GM04503 (cell line): Measurements from ENCODE around the gene ANTKMT.
A peak's percentile ranks its signal among the peaks of the same experiment; 100 is the strongest.
"Not testable (repeated sequence)": the region's sequence is repeated elsewhere in the genome, so short reads cannot be mapped to it uniquely, and the experiment has no call there.

Experiments
- DNase-seq: peaks from one replicate; pipeline ENCODE4 v3.0.0-alpha.2; 2012; ENCODE audit warnings: low read depth

Gene ANTKMT

DNA sequence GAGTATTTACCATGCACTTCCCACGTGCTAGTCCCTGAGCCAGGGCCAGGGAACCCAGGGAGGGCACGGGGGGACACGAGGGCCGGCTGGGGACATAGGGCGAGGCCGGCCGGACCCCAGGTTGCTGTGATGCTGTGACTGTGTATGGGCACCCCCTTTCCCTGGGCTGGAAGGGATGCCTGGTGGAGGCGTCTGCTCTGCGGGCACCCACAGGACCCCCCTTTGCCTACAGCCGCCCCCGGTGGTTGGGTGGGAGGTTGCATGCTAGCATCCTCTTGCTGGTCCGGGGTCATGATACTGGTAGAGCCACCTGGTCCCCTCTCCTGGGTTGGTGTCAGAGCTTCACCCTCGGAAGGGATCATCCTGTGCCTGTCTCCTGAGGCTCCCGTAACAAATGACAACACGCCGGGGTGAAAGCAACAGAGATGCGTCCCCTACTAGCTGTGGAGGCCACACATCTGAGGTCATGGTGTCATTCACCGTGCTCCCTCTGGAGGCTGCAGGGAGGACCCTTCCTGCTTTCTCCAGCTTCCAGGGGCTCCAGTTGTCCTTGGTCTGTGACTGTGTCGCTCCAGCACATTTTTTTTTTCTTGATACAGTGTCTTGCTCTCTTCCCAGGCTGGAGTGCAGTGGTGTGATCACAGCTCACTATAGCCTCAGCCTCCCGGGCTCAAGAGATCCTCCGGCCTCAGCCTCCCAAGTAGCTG, 23.0 kb downstream of the ANTKMT start:
- no peak for DNase-seq

DNA sequence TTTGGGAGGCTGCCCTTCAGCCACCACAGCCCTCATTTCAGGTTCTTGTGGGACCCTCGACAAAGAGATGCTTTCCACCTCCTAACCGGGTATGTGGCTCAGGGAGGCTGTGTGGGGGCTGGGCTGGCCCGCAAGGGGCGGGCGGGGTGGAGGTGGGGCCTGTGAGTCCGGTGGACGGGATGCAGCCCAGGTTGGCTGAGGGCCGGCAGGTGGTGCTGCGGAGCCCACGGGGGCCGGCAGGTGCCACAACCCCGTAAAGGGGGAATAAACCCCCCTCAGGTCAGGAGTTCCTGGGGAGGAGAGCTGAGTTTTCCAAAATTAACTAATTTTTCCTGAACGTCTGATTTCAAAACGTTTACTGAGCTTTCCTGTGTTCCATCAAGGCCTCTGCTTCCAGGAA, 24.8 kb downstream of the ANTKMT start:
- DNase-seq = no peak

DNA sequence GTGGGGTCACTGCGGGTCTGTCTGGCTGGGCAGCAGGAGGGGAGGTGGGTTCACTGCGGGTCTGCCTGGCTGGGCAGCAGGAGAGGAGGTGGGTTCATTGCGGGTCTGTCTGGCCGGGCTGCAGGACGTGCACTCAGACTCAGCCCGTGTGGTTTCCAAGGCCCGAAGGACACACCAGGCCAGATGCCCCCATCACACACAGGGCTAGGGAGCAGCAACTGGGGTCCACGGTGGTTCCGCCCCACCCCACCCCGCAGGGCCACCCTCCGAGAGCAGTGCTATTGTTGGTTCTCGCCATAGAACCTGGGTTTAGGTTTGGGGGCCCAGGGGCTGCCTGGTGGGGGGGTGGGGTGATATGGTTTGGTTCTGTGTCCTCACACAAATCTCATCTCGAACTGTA, 25.7 kb downstream of the ANTKMT start:
- no peak for DNase-seq

DNA sequence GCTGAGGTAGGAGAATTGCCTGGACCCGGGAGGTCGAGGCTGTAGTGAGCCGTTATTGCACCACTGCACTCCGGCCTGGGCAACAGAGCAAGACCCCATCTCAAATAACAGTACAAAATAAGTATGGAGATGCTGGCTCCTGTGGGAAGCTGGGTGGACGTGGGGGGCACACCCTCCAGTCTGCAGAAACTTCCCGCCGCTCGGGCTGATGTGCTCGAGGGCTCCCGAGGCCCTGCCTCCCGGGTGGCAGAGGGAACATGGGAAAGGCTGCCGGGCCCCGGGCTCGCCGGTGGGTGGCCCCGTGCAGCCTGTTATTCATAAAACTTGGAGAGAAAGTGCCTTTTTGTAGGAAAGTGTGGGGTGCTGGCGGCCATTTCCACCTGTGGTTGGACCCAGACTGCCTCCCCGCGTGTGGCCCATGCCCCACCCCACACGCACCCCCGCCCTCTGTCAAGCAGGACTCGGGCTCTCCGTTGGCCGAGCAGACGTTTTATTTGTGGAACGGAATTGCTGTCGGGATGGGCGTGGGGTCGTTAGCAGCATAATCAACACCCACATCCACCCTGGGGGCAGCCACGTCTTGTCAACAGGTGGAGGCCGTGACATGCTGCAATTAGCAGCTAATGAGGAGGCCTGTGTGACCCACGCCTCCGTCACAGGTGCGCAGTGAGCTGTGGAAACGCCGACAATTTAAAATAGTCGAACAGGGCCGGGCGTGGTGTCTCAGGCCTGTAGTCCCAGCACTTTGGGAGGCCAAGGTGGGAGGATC, 27.2 kb downstream of the ANTKMT start:
- no peak for DNase-seq

DNA sequence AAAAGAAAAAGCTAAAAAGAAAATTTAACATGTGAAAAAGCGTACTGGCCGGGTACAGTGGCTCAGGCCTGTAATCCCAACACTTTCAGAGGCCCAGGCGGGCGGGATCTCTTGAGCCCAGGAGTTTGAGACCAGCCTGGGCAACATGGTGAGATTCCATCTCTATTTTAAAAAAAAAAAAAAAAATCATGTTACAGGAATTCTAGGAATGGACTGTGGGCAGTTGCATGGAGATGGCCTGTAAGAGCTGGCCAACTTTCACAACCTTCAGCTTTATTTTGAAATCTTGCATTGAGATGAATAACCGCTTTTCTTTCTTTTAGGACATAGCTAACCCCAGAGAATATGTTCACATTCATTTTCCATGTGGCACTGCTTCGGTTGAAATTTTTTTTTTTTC, 28.1 kb downstream of the ANTKMT start:
- DNase-seq = peak; percentile 88

DNA sequence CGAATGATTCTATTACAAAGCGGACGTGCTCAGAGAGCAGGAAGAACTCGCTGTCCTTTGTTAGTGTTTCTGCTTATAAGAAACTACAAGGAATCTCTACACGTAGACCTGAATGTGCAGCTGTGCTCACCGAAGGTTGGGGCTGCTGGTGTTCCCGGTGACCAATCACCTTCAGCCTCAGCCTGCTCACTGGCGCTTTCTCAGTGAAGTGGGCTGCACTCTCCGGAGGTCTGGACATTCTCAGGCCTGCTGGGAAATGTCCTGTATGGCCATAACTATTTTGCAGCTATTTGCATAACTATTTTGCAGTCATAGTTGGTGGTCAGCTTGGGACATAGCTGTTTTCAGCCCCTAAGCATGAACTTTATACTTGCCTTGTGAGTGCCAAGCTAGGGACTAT, 29.5 kb downstream of the ANTKMT start:
- DNase-seq = no peak

DNA sequence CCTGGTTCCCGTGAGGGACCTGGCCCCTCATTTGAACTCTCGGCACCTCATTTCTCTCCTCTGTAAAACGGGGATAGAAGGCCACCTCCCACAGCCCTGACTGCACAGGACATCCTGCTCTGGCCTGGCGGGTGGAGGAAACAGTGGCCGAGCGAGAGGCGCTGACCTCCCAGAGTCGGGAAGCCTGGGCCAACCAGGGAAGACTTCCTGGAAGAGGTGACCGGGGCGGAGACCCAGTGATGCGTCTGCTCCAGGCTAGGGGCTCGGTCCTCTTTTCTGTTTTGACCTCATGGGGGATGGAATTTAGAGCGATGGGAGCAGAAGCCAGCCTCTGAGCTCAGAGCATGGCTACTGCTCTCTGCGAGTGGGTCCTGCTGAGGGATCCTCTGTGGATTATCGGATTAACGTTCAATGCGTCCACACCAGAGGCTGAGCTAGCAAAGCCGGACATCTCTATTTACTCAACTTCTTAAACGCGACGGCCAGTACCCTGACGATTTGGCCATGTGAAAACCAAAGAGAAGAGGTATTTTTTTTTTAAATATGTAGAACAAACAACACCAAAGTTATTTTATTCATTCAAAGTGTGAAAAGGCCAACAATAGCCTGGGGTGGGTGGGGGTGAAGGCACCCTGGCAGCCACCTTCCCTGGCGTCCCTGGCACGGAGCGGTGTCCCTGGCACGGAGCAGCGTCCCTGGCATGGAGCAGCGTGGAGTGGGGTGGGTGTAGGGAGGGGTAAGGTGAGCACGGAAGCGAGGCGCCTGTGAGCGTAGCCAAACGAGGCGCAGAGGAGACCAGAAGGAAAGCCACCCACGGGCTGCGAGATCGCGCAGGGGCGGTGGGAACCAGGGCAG, 30.4 kb downstream of the ANTKMT start:
- DNase-seq = no peak

DNA sequence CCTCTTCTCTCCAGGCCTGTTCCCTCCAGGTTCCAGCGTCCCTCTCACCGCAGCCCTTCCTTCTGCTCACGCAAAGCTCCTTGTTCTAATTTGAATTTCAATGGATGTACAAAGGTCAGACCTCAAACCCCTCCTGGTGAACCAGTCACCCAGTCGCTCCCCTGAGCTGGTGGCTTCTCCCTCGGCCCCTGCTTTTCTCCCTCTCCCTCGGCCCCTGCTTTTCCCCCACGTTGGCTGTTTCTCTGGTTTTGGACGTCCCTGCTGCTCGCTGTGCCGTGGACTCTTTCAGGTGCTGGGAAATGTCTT, 31.0 kb downstream of the ANTKMT start:
- no peak for DNase-seq

DNA sequence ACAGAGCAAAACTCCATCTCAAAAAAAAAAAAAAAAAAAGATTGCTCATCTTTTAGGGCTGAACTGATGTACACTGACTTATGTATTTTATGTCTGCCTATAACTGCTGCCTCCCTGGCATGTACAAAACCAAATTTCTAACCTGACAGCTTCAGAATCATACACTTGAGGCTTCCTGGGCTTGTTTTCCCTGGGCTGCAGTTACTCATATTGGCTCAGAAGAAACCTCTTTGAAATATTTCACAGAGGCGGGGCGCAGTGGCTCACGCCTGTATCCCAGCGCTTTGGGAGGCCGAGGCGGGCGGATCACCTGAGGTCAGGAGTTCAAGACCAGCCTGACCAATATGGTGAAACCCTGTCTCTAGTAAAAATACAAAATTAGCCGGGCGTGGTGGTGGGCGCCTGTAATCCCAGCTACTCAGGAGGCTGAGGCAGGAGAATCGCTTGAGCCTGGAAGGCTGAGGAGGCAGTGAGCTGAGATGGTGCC, 33.2 kb downstream of the ANTKMT start:
- DNase-seq = not testable (repeated sequence)

DNA sequence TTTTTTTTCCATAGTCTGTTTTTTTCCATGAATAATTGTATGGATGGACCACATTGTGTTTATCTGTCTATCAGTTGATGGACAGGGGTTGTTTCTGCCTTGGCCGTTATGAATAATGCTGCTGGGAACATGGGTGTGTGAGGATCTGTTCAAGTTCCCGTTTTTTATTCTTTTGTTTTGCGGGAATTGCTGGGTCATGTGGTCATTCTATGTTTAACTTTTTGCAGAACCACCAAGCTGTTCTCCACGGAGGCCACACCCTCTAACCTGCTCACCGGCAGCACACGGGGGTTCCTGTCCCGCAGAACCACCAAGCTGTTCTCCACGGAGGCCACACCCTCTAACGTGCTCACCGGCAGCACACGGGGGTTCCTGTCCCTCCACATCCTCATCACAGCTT, 33.7 kb downstream of the ANTKMT start:
- no peak for DNase-seq

DNA sequence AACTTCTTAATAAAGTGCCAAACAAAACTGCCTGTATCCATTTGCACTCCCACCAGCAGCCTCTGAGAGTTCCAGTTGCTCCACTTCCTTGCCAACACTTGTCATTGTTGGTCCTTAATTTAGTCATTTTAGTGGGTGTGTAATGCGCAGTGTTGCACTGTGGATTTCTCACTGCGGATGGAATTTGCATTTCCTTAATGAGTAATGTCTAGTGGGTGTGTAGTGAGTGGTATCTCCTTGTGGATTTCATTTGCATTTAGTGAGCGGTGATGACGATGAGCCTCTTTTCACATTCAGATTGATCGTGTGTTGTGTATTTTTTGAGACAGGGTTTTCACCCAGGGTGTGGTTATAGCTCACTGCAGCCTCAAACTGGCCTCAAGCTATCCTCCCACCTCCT, 35.5 kb downstream of the ANTKMT start:
- DNase-seq = no peak

DNA sequence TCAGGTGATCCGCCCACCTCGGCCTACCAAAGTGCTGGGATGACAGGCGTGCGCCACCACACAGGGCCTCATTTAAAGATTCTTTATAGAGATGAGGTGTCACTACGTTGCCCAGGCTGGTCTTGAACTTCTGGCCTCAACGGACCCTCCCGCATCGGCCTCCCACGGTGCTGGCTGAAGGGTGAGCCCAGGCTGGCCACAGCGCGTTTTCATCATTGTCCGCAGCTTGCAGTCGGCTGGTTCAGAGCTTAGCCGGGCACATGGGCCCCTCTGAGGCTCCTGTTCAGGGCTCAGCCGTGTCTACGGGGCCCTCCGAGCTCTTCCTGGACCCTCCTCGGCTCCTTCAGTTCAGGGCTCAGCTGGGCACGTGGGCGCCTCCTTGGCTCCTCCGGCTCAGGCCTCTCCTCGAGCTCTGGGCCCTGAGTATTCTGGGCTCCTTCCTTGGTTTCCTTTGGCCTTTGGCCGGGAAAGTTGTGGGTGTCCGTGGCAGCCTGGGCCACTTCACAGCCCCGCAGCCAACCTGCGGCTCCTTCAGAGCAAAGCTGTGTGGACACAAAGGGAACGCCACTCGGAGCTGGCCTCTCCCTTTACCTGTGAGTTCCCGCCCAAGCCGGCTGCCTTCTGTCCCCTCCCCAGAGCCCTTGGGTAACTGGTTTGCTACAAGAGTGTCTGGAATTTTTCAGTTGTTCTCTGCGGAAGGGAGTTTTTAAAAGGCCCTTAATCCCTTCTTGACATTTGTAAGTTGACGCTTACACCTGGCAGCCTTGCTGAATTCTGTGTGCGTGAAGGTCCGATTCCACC, 38.4 kb downstream of the ANTKMT start:
- no peak for DNase-seq

DNA sequence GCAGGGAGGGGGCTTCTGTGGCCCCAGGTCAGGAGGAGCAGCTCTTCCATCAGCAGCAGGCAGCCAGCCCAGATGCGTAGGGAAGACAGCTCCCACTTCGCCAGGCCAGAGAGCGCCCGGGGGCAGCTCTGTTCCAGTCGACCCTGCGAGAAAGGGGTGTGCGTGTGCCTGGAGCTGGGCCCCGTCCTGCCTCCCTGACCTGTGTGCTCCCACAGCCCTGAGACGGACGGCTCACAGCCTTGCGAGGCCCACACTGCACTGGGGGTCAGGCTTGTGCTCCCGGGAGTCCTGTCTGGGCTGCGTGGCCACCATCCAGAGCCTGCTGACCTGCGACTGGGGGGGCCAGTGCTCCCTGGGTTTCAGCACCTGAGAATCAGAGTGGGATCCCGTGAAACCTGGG, 39.1 kb downstream of the ANTKMT start:
- no peak for DNase-seq

DNA sequence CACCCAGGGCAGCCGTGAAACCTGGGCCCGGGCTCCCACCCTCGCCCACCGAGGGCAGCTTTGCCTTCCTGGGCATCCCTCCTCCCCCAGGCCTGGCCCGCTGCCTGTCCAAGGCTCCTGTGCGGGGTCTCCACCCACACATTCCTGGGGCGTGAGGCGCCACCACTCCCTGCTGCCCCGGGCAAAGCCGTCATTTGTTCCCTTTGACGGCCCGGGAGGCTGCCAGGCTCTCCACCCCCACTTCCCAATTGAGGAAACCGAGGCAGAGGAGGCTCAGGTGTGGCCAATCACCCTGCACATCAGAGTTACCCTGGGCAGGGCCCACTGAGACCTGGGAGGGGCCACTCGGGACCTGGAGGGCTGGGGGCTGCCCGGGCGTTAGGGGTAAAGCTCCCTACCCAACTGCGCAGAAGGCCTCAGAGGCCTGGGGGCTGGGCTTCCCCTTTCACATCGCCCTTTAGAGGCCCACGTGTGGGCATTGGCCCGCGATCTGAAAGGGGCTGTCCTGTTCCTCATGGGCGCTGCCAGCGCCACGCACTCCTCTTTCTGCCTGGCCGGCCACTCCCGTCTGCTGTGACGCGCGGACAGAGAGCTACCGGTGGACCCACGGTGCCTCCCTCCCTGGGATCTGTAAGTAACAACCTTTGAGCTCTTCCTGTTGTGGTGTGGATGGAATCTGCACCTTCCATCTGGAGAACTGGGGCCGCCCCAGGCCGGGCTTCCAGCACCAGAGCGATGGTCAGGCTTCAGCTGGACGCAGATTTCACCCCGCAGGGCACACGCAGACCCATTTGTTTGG, 39.8 kb downstream of the ANTKMT start, which contains the start of gene MSLN:
Gene MSLN, plus strand, starts transcription at position 190 of the 799 bp plus-strand sequence. CDS start 1,947 bp downstream, outside the sequence.
- no peak for DNase-seq

DNA sequence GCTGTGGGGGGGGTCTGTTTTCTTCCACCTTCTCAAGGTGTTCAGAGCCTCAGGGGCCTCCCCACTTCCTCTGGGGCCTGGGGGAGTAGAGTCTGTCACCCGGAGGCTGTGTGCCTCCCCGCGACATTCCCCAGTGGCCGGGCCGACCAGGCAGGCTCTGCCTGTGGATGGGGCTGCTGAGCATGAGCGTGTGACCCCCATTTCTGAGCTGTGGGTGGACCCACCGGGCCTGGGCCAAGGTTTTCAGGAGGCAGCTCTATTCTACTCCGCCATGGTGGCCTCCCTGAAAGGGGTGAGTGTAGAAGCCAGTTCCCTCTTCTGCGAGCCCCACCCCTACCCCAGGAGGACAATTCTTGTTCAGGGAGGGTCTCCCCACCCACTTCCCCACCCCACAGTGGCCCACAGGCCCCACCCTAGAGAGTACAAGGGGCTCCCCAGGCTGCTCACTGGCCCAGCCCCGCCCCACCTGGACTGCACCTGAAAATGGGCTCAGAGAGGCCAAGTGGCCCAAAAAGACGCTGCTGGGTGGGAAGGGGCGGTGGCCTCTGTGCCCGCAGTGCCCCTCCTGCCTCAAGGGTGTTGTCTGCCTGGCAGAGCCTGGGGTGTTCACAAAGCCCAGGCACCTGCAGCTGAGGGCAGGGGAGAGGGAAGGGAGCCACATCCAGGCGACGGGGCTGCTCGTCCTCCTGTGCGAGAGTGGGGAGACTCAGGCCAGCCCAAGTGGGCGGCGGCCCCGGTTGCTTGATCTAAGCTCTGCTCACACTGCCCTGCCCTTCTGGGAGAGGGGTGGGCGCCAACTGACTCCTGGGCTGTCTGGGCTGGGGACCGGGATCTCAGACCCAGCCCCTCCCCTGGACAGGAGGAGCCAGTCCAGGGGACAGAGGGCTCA, 40.9 kb downstream of the ANTKMT start:
- no peak for DNase-seq

DNA sequence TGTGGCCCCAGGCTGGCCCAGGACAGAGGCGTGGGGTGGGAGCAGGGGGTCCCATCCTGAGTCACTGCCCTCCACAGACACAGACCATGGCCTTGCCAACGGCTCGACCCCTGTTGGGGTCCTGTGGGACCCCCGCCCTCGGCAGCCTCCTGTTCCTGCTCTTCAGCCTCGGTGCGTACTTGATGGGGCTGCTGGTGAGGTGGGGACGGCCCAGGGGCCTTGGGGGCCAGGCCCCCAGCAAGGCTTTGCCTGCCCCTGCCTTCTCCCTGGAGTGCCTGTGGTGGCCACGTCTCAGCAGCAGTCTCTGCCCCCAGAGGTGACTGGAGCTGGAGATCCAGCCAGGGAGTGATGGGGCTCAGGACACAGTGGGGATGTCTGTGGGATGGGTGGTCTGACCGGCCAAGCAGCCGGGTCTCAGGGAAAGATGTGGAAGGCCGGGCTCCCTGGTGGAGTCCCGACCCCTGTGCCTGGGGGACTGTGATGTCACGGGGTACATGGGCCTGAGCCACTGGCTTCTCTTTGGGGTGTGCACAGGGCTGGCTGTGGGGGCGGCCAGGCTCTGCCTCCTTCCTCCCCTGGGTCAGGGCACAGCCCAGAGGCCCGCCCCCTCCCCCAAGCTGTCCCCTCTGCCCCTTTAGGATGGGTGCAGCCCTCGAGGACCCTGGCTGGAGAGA, 41.8 kb downstream of the ANTKMT start:
- DNase-seq = no peak

DNA sequence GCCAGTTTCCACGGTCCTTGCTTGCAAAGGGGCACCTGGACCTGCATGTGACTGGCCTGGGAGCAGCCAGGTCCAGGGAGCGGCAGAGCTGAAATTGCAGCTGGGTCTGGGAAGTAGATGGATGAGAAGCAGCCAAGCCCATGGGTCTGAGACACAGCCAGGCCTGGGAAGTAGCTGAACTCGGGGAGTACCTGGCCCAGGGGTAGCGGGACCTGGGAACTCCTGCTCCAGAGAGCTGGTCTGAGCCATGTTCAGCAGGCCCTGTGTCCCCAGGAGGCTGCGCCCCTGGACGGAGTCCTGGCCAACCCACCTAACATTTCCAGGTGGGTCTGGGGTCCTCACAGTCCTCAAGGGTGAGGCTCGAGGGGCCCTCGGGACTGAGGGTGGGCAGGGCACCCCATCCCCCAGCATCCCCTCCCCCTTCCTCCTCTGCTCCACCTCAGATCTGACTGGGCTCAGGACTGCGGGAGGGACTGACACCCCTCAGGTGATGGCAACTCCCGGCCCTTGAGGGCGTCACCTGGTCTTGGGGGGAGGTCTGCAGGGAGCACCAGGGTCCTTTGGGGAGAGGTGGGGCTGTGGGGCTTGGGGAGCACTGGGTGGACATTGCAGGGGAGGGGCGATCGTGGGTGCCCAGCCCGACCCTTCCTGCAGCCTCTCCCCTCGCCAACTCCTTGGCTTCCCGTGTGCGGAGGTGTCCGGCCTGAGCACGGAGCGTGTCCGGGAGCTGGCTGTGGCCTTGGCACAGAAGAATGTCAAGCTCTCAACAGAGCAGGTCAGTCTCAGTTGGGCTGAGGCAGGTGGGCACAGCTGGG, 42.6 kb downstream of the ANTKMT start:
- DNase-seq = no peak

DNA sequence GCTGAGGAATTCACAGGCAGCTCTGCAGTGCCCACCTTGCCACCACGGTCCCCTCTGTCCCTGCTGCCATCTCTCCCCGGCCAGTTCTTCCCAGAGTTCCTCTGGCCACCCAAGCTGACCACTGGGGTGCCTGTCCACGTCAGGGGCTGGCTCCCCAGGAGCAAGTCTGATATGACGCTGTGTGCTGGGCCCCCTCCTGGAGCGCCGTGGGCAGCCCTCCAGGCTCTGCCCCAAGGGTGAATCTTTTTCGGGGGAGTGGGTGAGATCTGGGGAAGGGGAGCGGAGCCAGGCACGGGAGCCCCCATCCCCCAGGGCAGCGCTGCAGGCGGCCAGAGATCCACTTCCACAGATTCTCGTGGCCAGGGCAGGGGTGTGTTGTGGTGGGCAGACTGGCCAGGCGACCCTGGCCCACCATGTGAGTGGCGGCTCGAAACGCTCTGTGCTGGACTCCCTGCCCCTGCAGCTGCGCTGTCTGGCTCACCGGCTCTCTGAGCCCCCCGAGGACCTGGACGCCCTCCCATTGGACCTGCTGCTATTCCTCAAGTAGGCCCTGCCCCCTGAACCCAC, 43.3 kb downstream of the ANTKMT start:
- no peak for DNase-seq
